ENCODE measurements around the gene EXOC2.

Gene EXOC2

GRCh38 chr6:537114-537513 is 155.8 kb downstream of the EXOC2 start:
- Histone ChIP-seq H3K36me3 (ENCODE audit: insufficient read depth, low read depth, low read length) (peaks cover 24% of the 10 kb centered on the region), H3K4me1 (ENCODE audit: insufficient read depth, low read length) (no peaks in the 10 kb centered on the region), H3K9me3 (ENCODE audit: insufficient read depth, low read depth, low read length) (peaks cover 4% of the 10 kb centered on the region; the same call in 1 of the 2 replicates), H3K9ac (ENCODE audit: low read depth, low read length) (no peak overlapping the region), H3K27me3 (ENCODE audit: insufficient read depth, low read length) (no peaks in the 10 kb centered on the region), H3K4me3 (ENCODE audit: low read length) (no peak overlapping the region), H3K27ac (ENCODE audit: low read length) (no peak overlapping the region)

DNA sequence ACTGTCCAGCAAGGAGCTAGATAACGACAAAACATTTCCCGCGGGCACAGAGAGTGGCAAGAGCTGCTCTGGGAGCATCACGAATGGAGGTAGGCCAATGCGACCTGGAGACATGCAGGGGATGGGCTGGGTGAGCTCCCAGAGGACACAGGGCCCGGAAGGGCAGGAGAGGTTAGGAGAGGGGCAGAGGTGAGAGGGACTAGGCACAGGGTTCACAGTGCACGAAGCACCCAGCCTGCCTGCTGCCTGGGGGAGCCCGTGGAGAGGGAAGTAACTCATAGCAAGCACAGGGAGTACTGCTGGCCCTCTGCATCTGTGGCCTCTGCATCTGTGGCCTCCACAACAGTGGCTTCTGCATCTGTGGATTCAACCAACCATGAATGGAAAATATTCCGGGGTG is 162.5 kb downstream of the EXOC2 start:
- H3K9me3 ChIP-seq (ENCODE audit: insufficient read depth, low read depth, low read length): no peaks in the 10 kb centered on the region
- no peak overlapping the region for H3K4me3 ChIP-seq (ENCODE audit: low read length)
- H3K9ac ChIP-seq (ENCODE audit: low read depth, low read length): no peak overlapping the region
- H3K36me3 ChIP-seq (ENCODE audit: insufficient read depth, low read depth, low read length): peaks cover 11% of the 10 kb centered on the region; the same call in 1 of the 2 replicates
- no peak overlapping the region for H3K27ac ChIP-seq (ENCODE audit: low read length)
- no peaks in the 10 kb centered on the region for H3K27me3 ChIP-seq (ENCODE audit: insufficient read depth, low read length)
- H3K4me1 ChIP-seq (ENCODE audit: insufficient read depth, low read length): no peaks in the 10 kb centered on the region

- H3K27me3 ChIP-seq (ENCODE audit: insufficient read depth, low read length): no peaks in the 10 kb centered on the region
- H3K4me3 ChIP-seq (ENCODE audit: low read length): no peak overlapping the region
- H3K36me3 ChIP-seq (ENCODE audit: insufficient read depth, low read depth, low read length): peaks cover 11% of the 10 kb centered on the region; the same call in 1 of the 2 replicates
- H3K4me1 ChIP-seq (ENCODE audit: insufficient read depth, low read length): no peaks in the 10 kb centered on the region
- no peak overlapping the region for H3K9ac ChIP-seq (ENCODE audit: low read depth, low read length)
- H3K9me3 ChIP-seq (ENCODE audit: insufficient read depth, low read depth, low read length): no peaks in the 10 kb centered on the region
- H3K27ac ChIP-seq (ENCODE audit: low read length): no peak overlapping the region
Observed at GRCh38 chr6:528989-529388, 163.9 kb downstream of the EXOC2 start.

DNA sequence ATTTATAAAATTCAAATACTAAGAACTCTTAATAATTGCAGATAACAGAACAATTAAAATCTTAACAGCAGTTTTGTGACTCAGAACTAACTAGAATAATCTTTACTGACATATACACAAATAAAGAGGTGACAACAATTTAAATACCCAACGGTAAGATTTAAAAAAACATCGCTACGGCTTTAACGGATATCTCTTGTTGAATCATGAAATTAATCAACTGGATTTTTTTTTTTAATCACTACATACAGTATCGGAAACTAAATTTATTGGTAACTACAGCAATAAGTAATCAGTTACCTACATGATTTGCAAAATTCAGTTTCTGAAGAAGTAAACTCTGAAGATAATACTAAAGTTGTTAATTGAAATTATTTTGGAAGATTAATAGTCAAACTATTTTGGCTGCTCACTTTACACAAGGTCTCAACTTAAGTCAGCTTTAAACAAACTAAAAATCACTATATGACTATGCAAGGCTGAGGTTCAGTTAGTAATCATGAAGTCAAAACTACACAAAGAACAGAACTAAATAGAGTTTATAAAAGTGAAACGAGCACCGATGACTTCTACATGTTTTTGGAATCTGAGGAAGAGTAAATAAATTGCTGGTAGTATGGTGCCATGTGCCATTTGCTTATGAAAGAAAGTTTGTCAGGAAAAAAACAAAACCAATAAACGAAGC is 164.8 kb downstream of the EXOC2 start:
- H3K36me3 ChIP-seq (ENCODE audit: insufficient read depth, low read depth, low read length): peaks cover 14% of the 10 kb centered on the region
- no peaks in the 10 kb centered on the region for H3K27me3 ChIP-seq (ENCODE audit: insufficient read depth, low read length)
- no peak overlapping the region for H3K9ac ChIP-seq (ENCODE audit: low read depth, low read length)
- H3K27ac ChIP-seq (ENCODE audit: low read length): no peak overlapping the region
- no peaks in the 10 kb centered on the region for H3K9me3 ChIP-seq (ENCODE audit: insufficient read depth, low read depth, low read length)
- no peak overlapping the region for H3K4me3 ChIP-seq (ENCODE audit: low read length)
- H3K4me1 ChIP-seq (ENCODE audit: insufficient read depth, low read length): no peaks in the 10 kb centered on the region

DNA sequence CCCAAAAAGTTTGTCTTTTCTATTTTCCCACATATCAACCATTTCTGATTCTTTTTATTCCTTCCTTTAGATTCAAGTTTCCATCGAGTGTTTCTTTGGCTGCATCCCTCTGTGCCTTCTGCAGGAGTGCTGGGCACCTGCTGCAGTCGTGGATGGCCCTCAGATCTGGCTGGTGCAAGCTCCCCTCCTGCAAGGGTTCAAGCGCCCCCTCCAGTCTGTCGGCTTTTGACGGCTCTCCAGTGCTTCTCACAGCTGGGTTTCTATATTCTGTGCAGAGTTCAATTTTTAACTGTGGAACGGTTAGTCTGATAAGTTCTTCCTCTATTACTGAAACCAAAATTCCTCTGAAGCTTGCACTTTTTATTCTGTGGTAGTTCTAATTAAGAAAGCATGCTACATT is 168.1 kb downstream of the EXOC2 start:
- no peaks in the 10 kb centered on the region for H3K4me1 ChIP-seq (ENCODE audit: insufficient read depth, low read length)
- no peak overlapping the region for H3K27ac ChIP-seq (ENCODE audit: low read length)
- H3K27me3 ChIP-seq (ENCODE audit: insufficient read depth, low read length): no peaks in the 10 kb centered on the region
- no peak overlapping the region for H3K4me3 ChIP-seq (ENCODE audit: low read length)
- peaks cover 10% of the 10 kb centered on the region for H3K9me3 ChIP-seq (ENCODE audit: insufficient read depth, low read depth, low read length)
- peaks cover 24% of the 10 kb centered on the region for H3K36me3 ChIP-seq (ENCODE audit: insufficient read depth, low read depth, low read length)
- H3K9ac ChIP-seq (ENCODE audit: low read depth, low read length): no peak overlapping the region

DNA sequence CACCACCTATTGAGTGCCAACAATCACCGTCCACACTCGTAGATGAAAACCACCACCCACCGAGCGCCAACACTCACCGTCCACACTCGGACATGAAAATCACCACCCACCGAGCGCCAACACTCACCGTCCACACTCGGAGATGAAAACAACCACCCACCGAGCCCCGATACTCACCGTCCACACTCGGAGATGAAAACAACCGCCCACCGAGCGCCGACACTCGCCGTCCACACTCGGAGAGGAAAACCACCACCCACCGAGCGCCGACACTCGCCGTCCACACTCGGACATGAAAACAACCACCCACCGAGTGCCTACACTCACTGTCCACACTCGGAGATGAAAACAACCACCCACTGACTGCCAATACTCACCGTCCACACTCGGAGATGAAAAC is 172.1 kb downstream of the EXOC2 start:
- H3K9me3 ChIP-seq (ENCODE audit: insufficient read depth, low read depth, low read length): peaks cover 10% of the 10 kb centered on the region
- no peak overlapping the region for H3K9ac ChIP-seq (ENCODE audit: low read depth, low read length)
- no peaks in the 10 kb centered on the region for H3K4me1 ChIP-seq (ENCODE audit: insufficient read depth, low read length)
- H3K4me3 ChIP-seq (ENCODE audit: low read length): no peak overlapping the region
- no peaks in the 10 kb centered on the region for H3K27me3 ChIP-seq (ENCODE audit: insufficient read depth, low read length)
- no peak overlapping the region for H3K27ac ChIP-seq (ENCODE audit: low read length)
- H3K36me3 ChIP-seq (ENCODE audit: insufficient read depth, low read depth, low read length): peaks cover 19% of the 10 kb centered on the region

- peaks cover 10% of the 10 kb centered on the region for H3K9me3 ChIP-seq (ENCODE audit: insufficient read depth, low read depth, low read length)
- no peak overlapping the region for H3K4me3 ChIP-seq (ENCODE audit: low read length)
- no peak overlapping the region for H3K27ac ChIP-seq (ENCODE audit: low read length)
- peaks cover 17% of the 10 kb centered on the region for H3K36me3 ChIP-seq (ENCODE audit: insufficient read depth, low read depth, low read length)
- no peaks in the 10 kb centered on the region for H3K27me3 ChIP-seq (ENCODE audit: insufficient read depth, low read length)
- peaks cover 5% of the 10 kb centered on the region; the same call in 1 of the 2 replicates for H3K4me1 ChIP-seq (ENCODE audit: insufficient read depth, low read length)
- H3K9ac ChIP-seq (ENCODE audit: low read depth, low read length): no peak overlapping the region
Observed at GRCh38 chr6:518218-518617, 174.7 kb downstream of the EXOC2 start.

GRCh38 chr6:516213-516612 is 176.7 kb downstream of the EXOC2 start:
- Histone ChIP-seq H3K9ac (ENCODE audit: low read depth, low read length) (no peak overlapping the region), H3K9me3 (ENCODE audit: insufficient read depth, low read depth, low read length) (peaks cover 7% of the 10 kb centered on the region), H3K4me3 (ENCODE audit: low read length) (no peak overlapping the region), H3K4me1 (ENCODE audit: insufficient read depth, low read length) (peaks cover 5% of the 10 kb centered on the region; the same call in 1 of the 2 replicates), H3K36me3 (ENCODE audit: insufficient read depth, low read depth, low read length) (no peaks in the 10 kb centered on the region), H3K27me3 (ENCODE audit: insufficient read depth, low read length) (no peaks in the 10 kb centered on the region), H3K27ac (ENCODE audit: low read length) (no peak overlapping the region)

DNA sequence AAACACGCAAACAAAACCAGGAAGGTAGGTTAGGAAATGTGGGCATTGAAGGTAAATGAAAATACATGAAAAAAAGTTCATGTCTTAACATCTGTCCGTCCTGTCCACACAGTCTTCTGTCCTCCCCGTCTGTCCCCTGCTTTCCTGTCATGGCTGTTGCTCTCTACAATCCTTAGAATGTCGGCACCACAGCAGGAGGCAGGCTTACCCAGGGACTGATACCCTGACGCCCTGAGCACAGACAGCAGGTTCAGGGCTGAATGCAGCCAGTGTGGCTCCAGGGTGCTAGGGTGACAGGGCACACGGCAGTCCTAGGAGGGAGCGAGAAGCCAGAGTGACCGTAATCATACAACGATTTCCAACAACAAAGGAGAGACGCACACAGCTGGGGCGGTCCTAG is 177.7 kb downstream of the EXOC2 start:
- Histone ChIP-seq H3K27ac (ENCODE audit: low read length) (no peak overlapping the region), H3K9me3 (ENCODE audit: insufficient read depth, low read depth, low read length) (no peaks in the 10 kb centered on the region), H3K9ac (ENCODE audit: low read depth, low read length) (no peak overlapping the region), H3K4me3 (ENCODE audit: low read length) (no peak overlapping the region), H3K27me3 (ENCODE audit: insufficient read depth, low read length) (no peaks in the 10 kb centered on the region), H3K4me1 (ENCODE audit: insufficient read depth, low read length) (peaks cover 5% of the 10 kb centered on the region; the same call in 1 of the 2 replicates), H3K36me3 (ENCODE audit: insufficient read depth, low read depth, low read length) (no peaks in the 10 kb centered on the region)

GRCh38 chr6:514396-514978 is 178.5 kb downstream of the EXOC2 start:
- Histone ChIP-seq H3K9me3 (ENCODE audit: insufficient read depth, low read depth, low read length) (no peaks in the 10 kb centered on the region), H3K27me3 (ENCODE audit: insufficient read depth, low read length) (no peaks in the 10 kb centered on the region), H3K4me3 (ENCODE audit: low read length) (no peak overlapping the region), H3K36me3 (ENCODE audit: insufficient read depth, low read depth, low read length) (no peaks in the 10 kb centered on the region), H3K4me1 (ENCODE audit: insufficient read depth, low read length) (peaks cover 5% of the 10 kb centered on the region; the same call in 1 of the 2 replicates), H3K9ac (ENCODE audit: low read depth, low read length) (no peak overlapping the region), H3K27ac (ENCODE audit: low read length) (no peak overlapping the region)

- Histone ChIP-seq H3K9ac (ENCODE audit: low read depth, low read length) (no peak overlapping the region), H3K4me1 (ENCODE audit: insufficient read depth, low read length) (peaks cover 7% of the 10 kb centered on the region; the same call in 1 of the 2 replicates), H3K4me3 (ENCODE audit: low read length) (no peak overlapping the region), H3K27me3 (ENCODE audit: insufficient read depth, low read length) (no peaks in the 10 kb centered on the region), H3K27ac (ENCODE audit: low read length) (no peak overlapping the region), H3K36me3 (ENCODE audit: insufficient read depth, low read depth, low read length) (no peaks in the 10 kb centered on the region), H3K9me3 (ENCODE audit: insufficient read depth, low read depth, low read length) (no peaks in the 10 kb centered on the region)
Observed at GRCh38 chr6:513961-514360, 179.0 kb downstream of the EXOC2 start.

- H3K27ac ChIP-seq (ENCODE audit: low read length): no peak overlapping the region
- no peak overlapping the region for H3K9ac ChIP-seq (ENCODE audit: low read depth, low read length)
- no peaks in the 10 kb centered on the region for H3K36me3 ChIP-seq (ENCODE audit: insufficient read depth, low read depth, low read length)
- no peaks in the 10 kb centered on the region for H3K27me3 ChIP-seq (ENCODE audit: insufficient read depth, low read length)
- H3K9me3 ChIP-seq (ENCODE audit: insufficient read depth, low read depth, low read length): no peaks in the 10 kb centered on the region
- H3K4me3 ChIP-seq (ENCODE audit: low read length): no peak overlapping the region
- peaks cover 11% of the 10 kb centered on the region; the same call in 1 of the 2 replicates for H3K4me1 ChIP-seq (ENCODE audit: insufficient read depth, low read length)
Observed at GRCh38 chr6:513058-513457, 179.9 kb downstream of the EXOC2 start.

Data from iPS-20b (cell line).